NCI-H2029 (cell line): ENCODE data around the gene SF3A2.
"Not testable (repeated sequence)": the region's sequence is repeated elsewhere in the genome, so short reads cannot be mapped to it uniquely, and the experiment has no call there.

Source experiments
- DNase-seq: peaks from one replicate; lab custom pipeline; 2025; lab: John Stamatoyannopoulos, UW

The SF3A2 gene

GRCh38 chr19:2236314-2237050 lies at the start of gene SF3A2, which contains the start of gene PLEKHJ1:
TSS of gene SF3A2 (plus strand) at chr19:2236824. CDS start at chr19:2243419, 6,595 bp downstream.
TSS of gene PLEKHJ1 (minus strand) at chr19:2236329. CDS start at chr19:2236248, 81 bp downstream.
- DNase-seq, result peak; percentile 96

GRCh38 chr19:2187159-2187558 lies 49.5 kb upstream of the SF3A2 start:
- DNase-seq, result no peak

GRCh38 chr19:2188708-2189385 lies 47.8 kb upstream of the SF3A2 start:
- no peak for DNase-seq

DNA sequence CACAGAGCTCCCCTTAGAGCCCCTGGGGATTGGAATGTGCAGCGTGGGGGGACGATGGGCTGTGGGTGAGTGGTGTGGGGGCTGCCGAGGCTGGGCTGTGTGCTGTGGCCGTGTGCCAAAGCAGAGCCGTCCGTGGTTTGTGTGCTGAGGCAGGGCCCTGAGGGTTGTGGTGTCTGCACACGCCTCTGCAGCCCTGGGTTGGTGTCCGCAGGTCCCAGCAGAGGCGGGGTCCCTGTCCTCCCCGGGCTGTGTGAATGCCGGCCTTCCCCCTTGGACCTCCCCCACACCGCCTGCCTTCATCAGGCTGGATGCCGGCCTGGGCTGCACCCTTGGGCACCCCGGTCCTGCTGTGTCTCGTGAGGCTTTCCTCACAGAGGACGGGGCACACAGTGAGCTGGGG lies 46.7 kb upstream of the SF3A2 start:
- DNase-seq, result no peak

DNA sequence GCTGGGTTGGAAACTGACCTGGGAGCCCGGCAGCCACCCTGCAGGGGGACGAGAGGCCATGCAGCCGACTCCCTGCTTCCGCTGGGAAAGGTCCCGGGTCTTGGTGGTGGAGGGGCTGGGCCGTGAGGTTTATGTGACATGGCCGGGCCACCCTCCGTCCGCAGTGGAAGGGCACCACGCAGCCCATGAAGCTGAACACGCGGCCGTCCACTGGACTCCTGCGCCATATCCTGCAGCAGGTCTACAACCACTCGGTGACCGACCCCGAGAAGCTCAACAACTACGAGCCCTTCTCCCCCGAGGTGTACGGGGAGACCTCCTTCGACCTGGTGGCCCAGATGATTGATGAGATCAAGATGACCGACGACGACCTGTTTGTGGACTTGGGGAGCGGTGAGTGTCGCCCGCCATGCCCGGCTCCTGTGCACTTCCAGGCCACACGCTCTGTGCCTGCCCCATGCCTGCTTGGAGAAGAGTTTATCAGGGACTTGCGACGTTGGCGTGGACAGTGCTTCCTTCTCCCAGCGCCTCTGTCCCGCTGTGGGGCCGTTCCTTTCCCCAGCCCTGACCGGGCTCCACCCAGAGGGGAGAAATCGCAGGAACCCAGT lies 45.7 kb upstream of the SF3A2 start:
- DNase-seq, result no peak

DNA sequence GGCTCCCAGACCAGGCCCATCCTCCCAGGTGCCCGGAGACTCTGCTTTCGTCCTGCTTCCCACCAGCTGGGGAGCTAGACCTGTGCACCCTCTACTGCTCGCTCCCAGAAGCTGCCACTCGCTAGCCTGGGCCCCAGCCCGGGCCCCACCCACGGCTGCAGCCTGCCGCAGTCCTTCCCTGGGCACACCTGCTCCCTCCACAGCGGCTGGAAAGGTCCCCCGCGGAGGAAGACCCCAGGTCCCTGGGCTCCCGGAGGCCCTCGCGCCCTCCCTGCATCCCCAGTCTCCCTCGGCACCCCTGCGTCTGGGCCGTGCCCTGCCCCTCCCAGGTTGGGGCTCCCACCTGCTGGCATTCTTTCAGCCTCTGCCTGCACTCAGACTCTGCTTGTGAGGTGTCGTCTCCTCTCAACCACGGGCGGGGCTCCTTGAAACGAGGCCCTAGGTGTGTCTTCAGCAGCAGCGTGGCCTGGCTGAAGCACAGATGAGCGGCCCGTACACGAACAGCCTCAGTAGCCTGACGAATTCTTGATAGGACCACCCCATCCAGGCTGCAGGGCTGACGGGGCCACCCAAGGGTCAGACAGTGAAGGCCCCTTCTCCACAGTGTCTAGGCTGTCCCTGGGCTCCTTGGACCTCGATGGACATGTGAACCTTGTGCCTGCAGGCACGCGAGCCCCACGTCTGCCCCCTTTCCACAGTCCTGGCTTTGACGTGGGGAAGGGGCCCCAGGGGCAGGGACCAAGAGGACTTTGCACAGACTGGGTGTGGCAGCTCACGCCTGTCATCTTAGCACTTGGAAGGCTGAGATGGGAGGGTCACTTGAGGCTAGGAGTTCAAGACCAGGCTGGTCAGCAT lies 44.9 kb upstream of the SF3A2 start:
- no peak for DNase-seq

- no peak for DNase-seq
These were observed 43.8 kb upstream of the SF3A2 start for GRCh38 chr19:2192862-2193261.

GRCh38 chr19:2193807-2194206 lies 42.8 kb upstream of the SF3A2 start:
- no peak for DNase-seq

- no peak for DNase-seq
These were observed 42.0 kb upstream of the SF3A2 start for GRCh38 chr19:2194513-2195078.

- DNase-seq, result no peak
These were observed 41.3 kb upstream of the SF3A2 start for GRCh38 chr19:2195361-2195760.

GRCh38 chr19:2195914-2196313 lies 40.7 kb upstream of the SF3A2 start:
- DNase-seq, result no peak

GRCh38 chr19:2197270-2197669 lies 39.4 kb upstream of the SF3A2 start:
- DNase-seq, result no peak

DNA sequence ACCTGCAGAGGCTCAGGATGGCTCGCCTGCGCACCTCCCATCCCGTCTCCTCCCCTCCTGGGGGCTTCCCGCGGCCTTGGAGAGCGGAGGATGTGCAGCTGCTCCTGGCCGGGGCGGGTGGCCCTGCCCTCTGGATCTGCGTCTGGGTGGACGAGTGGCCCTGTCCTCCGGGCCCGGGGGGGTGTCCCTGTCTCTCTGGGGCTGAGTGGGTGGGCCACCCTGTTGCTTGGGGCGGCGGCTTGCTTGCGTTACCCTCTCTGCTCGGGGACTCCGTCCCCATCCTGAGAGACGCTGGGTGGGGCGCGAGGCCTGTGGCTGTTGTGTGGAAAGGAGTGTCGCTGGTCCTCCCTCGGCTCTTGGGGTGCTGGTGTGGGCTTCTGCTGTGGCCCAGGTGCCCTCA lies 38.3 kb upstream of the SF3A2 start:
- DNase-seq, result no peak

DNA sequence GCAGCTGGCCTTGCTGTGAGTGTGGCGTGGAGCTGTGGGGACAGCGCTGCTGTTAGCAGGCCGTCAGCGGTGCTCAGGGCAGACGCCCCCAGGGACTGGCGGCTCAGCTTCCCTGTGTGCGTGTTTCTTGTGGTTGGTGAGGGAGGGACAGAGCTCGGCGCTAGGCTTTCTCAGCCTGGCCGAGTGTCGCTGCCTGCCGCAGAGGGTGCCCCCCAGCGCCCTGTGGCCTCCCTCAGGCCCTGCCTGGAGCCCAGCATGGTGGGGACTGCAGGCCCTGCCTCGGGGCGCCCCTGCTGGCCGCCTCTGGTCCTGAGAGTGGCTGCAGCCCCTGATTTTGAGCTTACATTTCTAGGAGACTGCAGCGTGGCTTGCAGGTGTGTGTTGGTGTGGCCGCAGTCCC lies 37.4 kb upstream of the SF3A2 start:
- DNase-seq, result no peak

- DNase-seq, result no peak
These were observed 36.6 kb upstream of the SF3A2 start for GRCh38 chr19:2199861-2200623.

DNA sequence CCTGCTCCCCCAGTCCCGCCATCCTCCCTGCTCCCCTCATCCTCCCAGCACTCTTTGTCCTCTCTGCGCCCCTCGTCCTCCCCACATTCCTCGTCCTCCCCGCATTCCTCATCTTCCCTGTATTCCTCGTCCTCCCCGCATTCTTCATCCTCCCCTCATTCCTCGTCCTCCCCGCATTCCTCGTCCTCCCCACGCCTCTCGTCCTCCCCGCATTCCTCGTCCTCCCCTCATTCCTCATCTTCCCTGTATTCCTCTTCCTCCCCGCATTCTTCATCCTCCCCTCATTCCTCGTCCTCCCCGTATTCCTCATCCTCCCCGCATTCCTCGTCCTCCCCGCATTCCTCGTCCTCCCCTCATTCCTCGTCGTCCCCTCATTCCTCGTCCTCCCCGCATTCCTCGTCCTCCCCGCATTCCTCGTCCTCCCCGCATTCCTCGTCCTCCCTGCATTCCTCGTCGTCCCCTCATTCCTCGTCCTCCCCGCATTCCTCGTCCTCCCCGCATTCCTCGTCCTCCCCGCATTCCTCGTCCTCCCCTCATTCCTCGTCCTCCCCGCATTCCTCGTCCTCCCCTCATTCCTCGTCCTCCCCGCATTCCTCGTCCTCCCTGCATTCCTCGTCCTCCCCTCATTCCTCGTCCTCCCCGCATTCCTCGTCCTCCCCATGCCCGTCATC lies 35.9 kb upstream of the SF3A2 start:
- DNase-seq, result not testable (repeated sequence)

DNA sequence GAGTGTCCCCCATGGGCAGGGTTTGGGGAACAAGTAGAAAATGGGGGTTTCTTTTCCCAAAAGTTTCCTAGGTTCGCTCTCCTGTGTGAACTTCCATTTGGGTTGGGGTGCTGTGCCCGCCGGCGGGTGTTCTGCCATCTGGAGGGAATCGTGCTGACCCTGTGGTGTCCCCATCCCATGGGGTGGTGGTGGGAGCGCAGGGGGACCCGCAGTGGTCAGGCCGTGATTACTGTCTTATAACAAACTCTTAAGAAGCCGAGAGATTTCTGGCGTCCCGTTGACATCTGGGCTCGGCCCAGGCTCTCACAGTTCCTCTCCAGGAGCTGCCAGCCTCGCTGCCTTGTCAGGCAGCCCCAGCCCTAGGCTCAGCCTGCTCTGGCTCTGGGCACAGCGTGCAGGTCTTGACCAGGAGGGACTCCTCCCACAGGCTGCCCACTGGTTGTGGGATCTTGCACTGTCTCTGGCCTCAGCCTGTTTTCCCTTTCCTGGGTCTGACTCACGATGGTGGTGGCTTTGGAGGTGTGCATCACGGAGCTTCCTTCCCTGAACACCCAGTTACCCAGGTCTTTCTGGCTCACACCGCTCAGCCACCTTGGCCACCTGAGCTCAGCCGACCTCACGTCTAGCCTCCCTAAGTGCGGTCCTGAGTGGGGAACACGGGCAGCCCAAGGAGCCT lies 35.0 kb upstream of the SF3A2 start:
- DNase-seq, result no peak

DNA sequence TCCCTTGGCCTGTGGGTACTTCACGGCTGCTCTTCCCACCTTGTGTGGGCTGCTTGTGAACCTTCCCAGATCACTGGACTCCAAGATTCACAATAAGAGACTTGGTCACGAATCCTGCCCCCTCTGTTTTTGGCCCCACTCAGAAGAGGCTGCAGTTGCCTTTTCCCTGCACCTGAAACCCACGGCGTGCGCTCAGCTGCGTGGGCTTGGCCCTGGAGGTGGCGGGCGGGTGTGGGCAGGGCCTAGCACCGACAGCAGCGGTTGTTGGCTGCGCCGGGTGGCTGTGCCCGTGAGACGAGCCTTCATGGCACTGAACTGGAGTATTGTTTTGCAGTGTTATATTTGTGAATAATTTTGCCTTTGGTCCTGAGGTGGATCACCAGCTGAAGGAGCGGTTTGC lies 34.3 kb upstream of the SF3A2 start:
- no peak for DNase-seq

DNA sequence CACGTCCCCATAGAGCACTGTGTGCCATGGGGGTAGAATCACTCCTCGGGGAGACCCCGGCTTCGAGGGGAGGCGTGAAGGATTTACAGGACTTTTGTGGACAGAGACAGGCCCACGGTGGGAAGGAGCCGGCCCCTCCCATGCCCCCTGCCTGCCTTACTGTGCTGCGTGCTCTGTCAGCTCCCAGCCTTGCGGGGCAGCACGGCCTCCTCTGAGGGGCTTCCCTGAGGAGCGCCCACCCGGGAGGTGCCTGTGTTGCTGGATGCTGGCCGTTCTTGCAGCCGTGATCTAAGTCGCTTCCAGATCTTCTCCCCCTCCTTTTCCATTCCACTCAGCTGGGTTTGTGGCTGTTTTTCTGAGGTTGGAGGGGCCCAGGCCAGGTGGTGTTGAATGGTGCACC lies 29.6 kb upstream of the SF3A2 start:
- DNase-seq, result no peak
